ENCODE results near the gene STPG2. TPM values are rescaled to one million over a fixed set of nuclear protein-coding genes. Genes with fewer than 3 reads are reported as not detected.

Gene STPG2
- total and polyA plus RNA-seq, 2 donors (not counting 3 experiments of a cell fraction or from before 2014, with no cell fraction given), result not detected

DNA sequence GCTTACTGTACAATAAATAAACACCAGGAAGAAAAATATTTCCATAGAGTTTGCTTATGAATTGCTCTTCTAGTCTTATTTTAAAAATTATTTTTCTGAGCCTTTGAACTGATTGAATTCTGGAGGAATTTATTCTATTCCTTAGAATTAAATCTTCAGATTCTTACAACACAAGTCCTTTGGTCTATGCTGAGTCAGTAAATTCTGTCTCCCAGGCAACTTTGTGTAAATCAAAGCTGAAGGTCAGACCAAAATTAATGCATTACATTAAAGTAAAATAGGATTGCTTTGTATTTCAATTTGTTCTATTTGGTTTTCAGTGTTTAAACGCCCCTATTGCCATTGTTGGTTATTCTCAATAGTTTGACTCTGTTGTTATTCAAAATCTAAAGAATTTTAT, 26.8 kb upstream of the STPG2 start:
- no TSS peak for BruUV-seq (replicated peaks)
- peak; percentile 52 for FAIRE-seq
- CTCF ChIA-PET, result interaction anchor here (1.3 kb wide), 1 partner anchor 11 kb away, joined by 3 read pairs; no protein-coding TSS in a partner anchor

DNA sequence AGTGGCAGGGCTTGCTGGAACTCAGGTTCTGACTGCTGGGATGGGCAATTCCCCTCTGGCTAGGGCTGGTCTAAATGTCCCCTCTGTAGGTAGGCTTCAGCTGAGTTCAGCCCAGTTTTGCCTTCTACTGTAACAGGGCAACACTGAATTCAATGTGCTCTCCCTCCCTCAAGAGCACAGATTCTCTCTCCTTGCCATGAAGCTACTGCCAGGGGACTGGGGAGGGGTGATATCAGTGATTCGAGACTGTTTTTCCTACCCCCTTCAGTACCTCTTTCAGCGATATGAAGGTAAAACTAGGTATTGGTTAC, 23.4 kb upstream of the STPG2 start:
- POLR2A ChIA-PET, result no interaction called here
- no peak overlapping the region for H2AFZ ChIP-seq (ENCODE audit: low read depth, low read length)
- no peaks in the 10 kb centered on the region for H3K4me1 ChIP-seq (ENCODE audit: control insufficient read depth, extremely low read depth, insufficient read depth, low read length)
- no TSS peak for BruUV-seq (replicated peaks)
- FAIRE-seq (no peak), DNase-seq (ENCODE audit: low read depth, low spot score) (no peak)
- H3K36me3 ChIP-seq (ENCODE audit: control insufficient read depth in 2 of 2, extremely low read depth in 1 of 2, insufficient read depth in 2 of 2, low read length in 2 of 2), result no peaks in the 10 kb centered on the region
- TF ChIP-seq, protein P1, sequence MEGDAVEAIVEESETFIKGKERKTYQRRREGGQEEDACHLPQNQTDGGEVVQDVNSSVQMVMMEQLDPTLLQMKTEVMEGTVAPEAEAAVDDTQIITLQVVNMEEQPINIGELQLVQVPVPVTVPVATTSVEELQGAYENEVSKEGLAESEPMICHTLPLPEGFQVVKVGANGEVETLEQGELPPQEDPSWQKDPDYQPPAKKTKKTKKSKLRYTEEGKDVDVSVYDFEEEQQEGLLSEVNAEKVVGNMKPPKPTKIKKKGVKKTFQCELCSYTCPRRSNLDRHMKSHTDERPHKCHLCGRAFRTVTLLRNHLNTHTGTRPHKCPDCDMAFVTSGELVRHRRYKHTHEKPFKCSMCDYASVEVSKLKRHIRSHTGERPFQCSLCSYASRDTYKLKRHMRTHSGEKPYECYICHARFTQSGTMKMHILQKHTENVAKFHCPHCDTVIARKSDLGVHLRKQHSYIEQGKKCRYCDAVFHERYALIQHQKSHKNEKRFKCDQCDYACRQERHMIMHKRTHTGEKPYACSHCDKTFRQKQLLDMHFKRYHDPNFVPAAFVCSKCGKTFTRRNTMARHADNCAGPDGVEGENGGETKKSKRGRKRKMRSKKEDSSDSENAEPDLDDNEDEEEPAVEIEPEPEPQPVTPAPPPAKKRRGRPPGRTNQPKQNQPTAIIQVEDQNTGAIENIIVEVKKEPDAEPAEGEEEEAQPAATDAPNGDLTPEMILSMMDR (IDR thresholded peaks at IDR 0.05; ENCODE audit: extremely low read depth in 1 of 2, insufficient read depth in 1 of 2, low read depth in 1 of 2, low read length in 2 of 2), result no peak
- TF ChIP-seq, protein P2, sequence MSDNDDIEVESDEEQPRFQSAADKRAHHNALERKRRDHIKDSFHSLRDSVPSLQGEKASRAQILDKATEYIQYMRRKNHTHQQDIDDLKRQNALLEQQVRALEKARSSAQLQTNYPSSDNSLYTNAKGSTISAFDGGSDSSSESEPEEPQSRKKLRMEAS (IDR thresholded peaks at IDR 0.05; ENCODE audit: insufficient read depth, insufficient read length), result no peak
- no peak for TF ChIP-seq EZH2 (IDR thresholded peaks at IDR 0.05; ENCODE audit: borderline replicate concordance, low read depth, low read length, severe bottlenecking)
- TF ChIP-seq MYC (IDR thresholded peaks at IDR 0.05; ENCODE audit: low read depth, low read length), result no peak
- no peak for TF ChIP-seq POLR2A (IDR thresholded peaks at IDR 0.05; ENCODE audit: low read depth, low read length)
- TF ChIP-seq JUN (IDR thresholded peaks at IDR 0.05; ENCODE audit: borderline replicate concordance, insufficient read depth, insufficient read length, low read depth), result no peak
- no peak for TF ChIP-seq GATA2 (IDR thresholded peaks at IDR 0.05; ENCODE audit: insufficient read depth, insufficient read length, low read depth, low read length)
- CTCF ChIA-PET, result interaction anchor here (1.6 kb wide), 1 partner anchor 14 kb away, joined by 3 read pairs; no protein-coding TSS in a partner anchor
- H3K4me3 ChIP-seq (replicated peaks in 1 of 3; ENCODE audit: insufficient read depth in 1 of 3, low read depth in 1 of 3, low read length in 3 of 3), result no peak overlapping the region
- no peaks in the 10 kb centered on the region for H3K79me2 ChIP-seq (ENCODE audit: control insufficient read depth, insufficient read depth, low read length)
- H3K9me1 ChIP-seq (replicated peaks; ENCODE audit: control insufficient read depth, extremely low read depth, insufficient read depth, low read length), result no peaks in the 10 kb centered on the region
- no peak overlapping the region for H3K9ac ChIP-seq (replicated peaks; ENCODE audit: extremely low read depth, insufficient read depth, low read length)
- peaks cover 0 to 4% of the 10 kb centered on the region in 2 experiments for H3K27me3 ChIP-seq (ENCODE audit: control insufficient read depth in 2 of 2, insufficient read depth in 2 of 2, low read length in 2 of 2)
- H4K20me1 ChIP-seq (replicated peaks; ENCODE audit: control insufficient read depth, extremely low read depth, insufficient read depth, low read length), result no peaks in the 10 kb centered on the region
- H3K9me3 ChIP-seq (replicated peaks; ENCODE audit: control insufficient read depth, insufficient read depth, low read length), result no peaks in the 10 kb centered on the region
- no peak overlapping the region for H3K4me2 ChIP-seq (ENCODE audit: insufficient read depth, low read length)
- dilution Hi-C loops (cut with MboI; ENCODE audit: extremely low pct_ligation_motif_present, low sequenced_read_pairs), result no loop called here
- intact Hi-C loops (cut with micrococcal nuclease), result no loop called here
- no peak overlapping the region for H3K27ac ChIP-seq (ENCODE audit: insufficient read depth, low read depth, low read length)

More for the DNA sequence above, 26.8 kb upstream of the STPG2 start:
- Histone ChIP-seq H3K27ac (ENCODE audit: insufficient read depth, low read depth, low read length) (no peak overlapping the region), H3K79me2 (ENCODE audit: control insufficient read depth, insufficient read depth, low read length) (no peaks in the 10 kb centered on the region), H3K36me3 (ENCODE audit: control insufficient read depth in 2 of 2, extremely low read depth in 1 of 2, insufficient read depth in 2 of 2, low read length in 2 of 2) (no peaks in the 10 kb centered on the region), H2AFZ (ENCODE audit: low read depth, low read length) (no peak overlapping the region), H3K4me3 (replicated peaks in 1 of 3; ENCODE audit: insufficient read depth in 1 of 3, low read depth in 1 of 3, low read length in 3 of 3) (no peak overlapping the region), H4K20me1 (replicated peaks; ENCODE audit: control insufficient read depth, extremely low read depth, insufficient read depth, low read length) (no peaks in the 10 kb centered on the region), H3K4me2 (ENCODE audit: insufficient read depth, low read length) (no peak overlapping the region), H3K9me1 (replicated peaks; ENCODE audit: control insufficient read depth, extremely low read depth, insufficient read depth, low read length) (no peaks in the 10 kb centered on the region), H3K9me3 (replicated peaks; ENCODE audit: control insufficient read depth, insufficient read depth, low read length) (no peaks in the 10 kb centered on the region), H3K27me3 (ENCODE audit: control insufficient read depth in 2 of 2, insufficient read depth in 2 of 2, low read length in 2 of 2) (peaks cover 0 to 4% of the 10 kb centered on the region in 2 experiments), H3K4me1 (ENCODE audit: control insufficient read depth, extremely low read depth, insufficient read depth, low read length) (no peaks in the 10 kb centered on the region), H3K9ac (replicated peaks; ENCODE audit: extremely low read depth, insufficient read depth, low read length) (no peak overlapping the region)
- no peak for DNase-seq (ENCODE audit: low read depth, low spot score)
- intact Hi-C loops (cut with micrococcal nuclease) (no loop called here), dilution Hi-C loops (cut with MboI; ENCODE audit: extremely low pct_ligation_motif_present, low sequenced_read_pairs) (no loop called here)
- POLR2A ChIA-PET, result no interaction called here
- TF ChIP-seq GATA2 (IDR thresholded peaks at IDR 0.05; ENCODE audit: insufficient read depth, insufficient read length, low read depth, low read length), result no peak
- TF ChIP-seq, protein P1 (IDR thresholded peaks at IDR 0.05; ENCODE audit: extremely low read depth in 1 of 2, insufficient read depth in 1 of 2, low read depth in 1 of 2, low read length in 2 of 2), result no peak
- no peak for TF ChIP-seq MYC (IDR thresholded peaks at IDR 0.05; ENCODE audit: low read depth, low read length)

Measured in endothelial cell of umbilical vein (primary cell).